Stimulated activated CD4-positive, alpha-beta T cell treated with anti-CD3 and anti-CD28 coated beads, Interleukin-2, amount 100 ng/mL, for 24 hours (primary cell): ENCODE data around the gene HECW1.
"Not testable (repeated sequence)": the region's sequence is repeated elsewhere in the genome, so short reads cannot be mapped to it uniquely, and the experiment has no call there.

ENCODE experiments used
- DNase-seq, 2 donors: peaks; one replicate each; pipeline ENCODE4 v3.0.0-alpha.2; 2020

The HECW1 gene

GRCh38 chr7:43151076-43151475, 38.6 kb downstream of the HECW1 start:
- DNase-seq, result no peak

- DNase-seq, result no peak
Measured at GRCh38 chr7:43152696-43153095, 40.2 kb downstream of the HECW1 start.

GRCh38 chr7:43155636-43156035, 43.2 kb downstream of the HECW1 start:
- no peak for DNase-seq

- DNase-seq, result no peak
Measured at GRCh38 chr7:43163885-43164284, 51.4 kb downstream of the HECW1 start.

GRCh38 chr7:43164757-43165156, 52.3 kb downstream of the HECW1 start:
- DNase-seq, result no peak

GRCh38 chr7:43166686-43167085, 54.2 kb downstream of the HECW1 start:
- no peak for DNase-seq

GRCh38 chr7:43169076-43169475, 56.6 kb downstream of the HECW1 start:
- DNase-seq, result no peak

- DNase-seq, result no peak
Measured at GRCh38 chr7:43170571-43170970, 58.1 kb downstream of the HECW1 start.

- DNase-seq, result no peak
Measured at GRCh38 chr7:43175570-43176200, 63.2 kb downstream of the HECW1 start.

- DNase-seq, result no peak
Measured at GRCh38 chr7:43179393-43179792, 66.9 kb downstream of the HECW1 start.

- no peak for DNase-seq
Measured at GRCh38 chr7:43192806-43193460, 80.5 kb downstream of the HECW1 start.

- no peak for DNase-seq
Measured at GRCh38 chr7:43193893-43194292, 81.4 kb downstream of the HECW1 start.

GRCh38 chr7:43195256-43195655, 82.8 kb downstream of the HECW1 start:
- DNase-seq, result no peak

- DNase-seq, result no peak
Measured at GRCh38 chr7:43195768-43196167, 83.3 kb downstream of the HECW1 start.

- DNase-seq, result no peak
Measured at GRCh38 chr7:43196379-43196778, 83.9 kb downstream of the HECW1 start.

GRCh38 chr7:43198016-43198415, 85.6 kb downstream of the HECW1 start:
- DNase-seq, result no peak

GRCh38 chr7:43198599-43199090, 86.2 kb downstream of the HECW1 start:
- no peak for DNase-seq

- no peak for DNase-seq
Measured at GRCh38 chr7:43199371-43200160, 87.1 kb downstream of the HECW1 start.

GRCh38 chr7:43201912-43202311, 89.5 kb downstream of the HECW1 start:
- DNase-seq, result no peak

- no peak for DNase-seq
Measured at GRCh38 chr7:43204081-43204480, 91.6 kb downstream of the HECW1 start.

GRCh38 chr7:43205171-43205795, 92.8 kb downstream of the HECW1 start:
- DNase-seq, result no peak

GRCh38 chr7:43208242-43208641, 95.8 kb downstream of the HECW1 start:
- DNase-seq, result no peak

- DNase-seq, result not testable (repeated sequence)
Measured at GRCh38 chr7:43210539-43210938, 98.1 kb downstream of the HECW1 start.
